NCI-H460 (cell line): Measurements from ENCODE around the gene SAMD7. TPM values are rescaled to one million over a fixed set of nuclear protein-coding genes. Genes with fewer than 3 reads are reported as not detected.

Source experiments
- DNase-seq: peaks from one replicate; pipeline ENCODE4 v3.0.0-alpha.2; 2016; ENCODE audit warnings: low read depth; ENCODE audit errors: extremely low read depth
- polyA plus RNA-seq: library from polyadenylated mRNA; depleted of rRNA; stranded (reverse); fragments of >200 nt; gene quantifications from 2 replicates; pipeline ENCODE4 v1.2.3, GENCODE V29; 2014; cell fraction: nucleus; rRNA removed
- total RNA-seq: library from RNA; depleted of rRNA; stranded (reverse); fragments of >200 nt; shearing (Covaris generic); gene quantifications from 2 replicates; pipeline ENCODE4 v1.2.3, GENCODE V29; 2014; rRNA removed

SAMD7 gene, protein sequence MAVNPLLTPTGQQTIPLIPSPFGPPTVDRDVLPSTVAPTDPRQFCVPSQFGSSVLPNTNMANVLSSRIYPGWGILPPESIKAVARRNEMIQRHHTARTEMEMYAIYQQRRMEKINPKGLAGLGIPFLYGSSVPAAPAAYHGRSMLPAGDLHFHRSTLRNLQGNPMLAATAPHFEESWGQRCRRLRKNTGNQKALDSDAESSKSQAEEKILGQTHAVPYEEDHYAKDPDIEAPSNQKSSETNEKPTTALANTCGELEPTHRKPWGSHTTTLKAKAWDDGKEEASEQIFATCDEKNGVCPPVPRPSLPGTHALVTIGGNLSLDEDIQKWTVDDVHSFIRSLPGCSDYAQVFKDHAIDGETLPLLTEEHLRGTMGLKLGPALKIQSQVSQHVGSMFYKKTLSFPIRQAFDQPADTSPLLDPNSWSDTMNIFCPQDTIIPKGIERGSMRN
- not detected in 2 replicates for total RNA-seq
- not detected in 2 replicates for polyA plus RNA-seq

DNA sequence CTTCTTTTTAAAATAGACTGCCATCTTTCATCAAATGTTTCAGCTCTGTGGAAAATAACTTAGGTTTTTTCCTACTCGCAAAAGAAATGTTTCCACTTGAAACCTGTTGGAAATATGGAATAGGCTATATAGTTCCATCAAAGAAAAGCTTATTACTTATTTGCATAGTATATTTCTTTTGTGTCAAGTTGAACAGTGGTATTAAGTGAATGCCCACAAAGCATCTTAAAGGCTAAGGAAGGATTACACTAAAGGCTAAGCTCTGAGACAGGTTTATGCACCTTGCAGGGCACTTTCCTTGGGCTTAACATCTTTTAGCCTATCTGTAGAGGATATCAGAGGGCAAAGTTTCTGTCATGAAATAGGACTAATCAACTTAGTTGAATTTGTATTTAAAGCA lies at the start of gene SAMD7:
Gene SAMD7, plus strand, starts transcription at position 301 of the 400 bp plus-strand sequence. CDS start 7,927 bp downstream, outside the sequence.
- no peak for DNase-seq

DNA sequence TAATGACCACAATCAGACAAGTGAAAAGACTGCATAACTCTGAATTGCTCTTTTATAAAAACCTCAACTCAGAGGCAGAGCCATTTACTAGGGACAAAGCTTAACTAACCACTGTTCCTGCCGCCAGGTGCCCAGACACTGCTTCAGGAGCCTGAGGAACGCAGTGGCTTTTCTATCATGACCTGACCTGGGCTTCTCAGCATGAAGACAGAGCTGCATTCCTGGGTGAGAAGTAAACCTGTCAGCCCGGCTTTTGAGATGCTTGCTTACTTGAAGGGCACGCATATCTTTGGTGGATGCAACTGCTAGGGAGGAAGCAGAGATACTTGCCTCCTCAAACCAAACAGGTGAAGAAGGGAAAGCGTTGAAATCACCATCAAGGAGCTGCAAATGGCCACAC lies 49.5 kb upstream of the SAMD7 start:
- DNase-seq, result no peak

DNA sequence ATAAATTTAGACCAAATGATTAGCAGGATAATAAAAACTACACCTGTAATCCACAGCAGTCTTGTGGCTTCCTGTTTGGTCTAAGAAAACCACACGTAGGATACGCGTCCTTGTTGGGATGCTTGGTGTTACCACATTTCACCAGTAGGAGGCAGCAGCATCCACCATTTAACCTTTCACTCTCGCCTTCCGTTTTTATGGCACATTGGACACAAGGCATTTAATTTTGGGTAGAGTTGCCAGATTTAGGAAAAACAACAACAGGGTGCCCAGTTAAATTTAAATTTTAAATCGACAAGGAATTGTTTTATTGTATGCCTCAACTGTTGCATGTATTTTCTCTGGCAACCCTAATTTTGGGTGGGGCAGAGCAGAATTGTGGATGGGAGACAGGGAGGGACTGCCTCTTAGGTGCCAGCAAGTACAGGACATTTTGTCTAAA lies 47.9 kb upstream of the SAMD7 start:
- peak; percentile 36 for DNase-seq

DNA sequence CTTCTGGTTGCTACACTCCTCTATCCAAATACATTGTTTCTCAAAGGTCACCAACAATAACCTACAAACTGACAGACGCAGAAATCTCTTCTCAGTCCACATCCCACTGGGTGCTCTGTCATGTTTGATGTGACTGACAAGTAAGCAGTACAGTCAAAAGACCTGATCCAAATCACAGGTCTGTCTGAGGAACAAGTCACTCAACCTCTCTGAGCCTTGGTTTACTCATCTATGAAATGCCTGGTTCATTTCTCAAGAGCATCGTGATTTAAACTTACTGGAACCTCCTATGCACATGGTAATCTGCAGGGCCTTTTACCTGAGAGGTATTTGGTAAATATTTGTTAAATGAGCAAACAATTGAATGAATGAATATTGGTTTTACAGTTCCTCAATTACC lies 47.1 kb upstream of the SAMD7 start:
- no peak for DNase-seq

DNA sequence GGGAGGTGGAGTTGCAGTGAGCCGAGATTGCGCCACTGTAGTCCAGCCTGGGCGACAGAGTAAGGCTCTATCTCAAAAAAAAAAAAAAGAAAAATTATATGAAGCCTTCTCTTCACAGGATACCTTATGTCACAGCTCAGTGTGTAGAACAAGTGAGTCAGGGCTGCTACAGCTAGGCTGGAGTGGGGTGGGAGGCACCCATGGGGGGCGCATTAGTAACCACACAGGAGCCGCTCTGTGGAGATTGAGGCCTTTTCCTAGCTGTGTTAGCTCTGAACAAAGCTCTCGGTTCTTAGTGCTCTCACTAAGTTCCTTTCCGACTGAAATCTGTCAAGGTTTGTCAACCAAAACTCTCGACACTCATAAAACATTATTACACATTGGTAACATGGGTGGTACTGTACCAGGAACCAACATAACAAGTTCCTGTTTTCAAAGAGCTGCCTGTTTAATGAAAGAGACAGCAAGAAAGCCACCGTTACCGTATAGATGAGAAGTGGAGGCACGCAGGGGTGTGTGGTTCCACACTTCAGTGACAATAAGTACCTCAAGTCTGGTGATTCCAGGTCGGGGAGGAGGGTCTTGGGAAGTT lies 46.1 kb upstream of the SAMD7 start:
- no peak for DNase-seq

DNA sequence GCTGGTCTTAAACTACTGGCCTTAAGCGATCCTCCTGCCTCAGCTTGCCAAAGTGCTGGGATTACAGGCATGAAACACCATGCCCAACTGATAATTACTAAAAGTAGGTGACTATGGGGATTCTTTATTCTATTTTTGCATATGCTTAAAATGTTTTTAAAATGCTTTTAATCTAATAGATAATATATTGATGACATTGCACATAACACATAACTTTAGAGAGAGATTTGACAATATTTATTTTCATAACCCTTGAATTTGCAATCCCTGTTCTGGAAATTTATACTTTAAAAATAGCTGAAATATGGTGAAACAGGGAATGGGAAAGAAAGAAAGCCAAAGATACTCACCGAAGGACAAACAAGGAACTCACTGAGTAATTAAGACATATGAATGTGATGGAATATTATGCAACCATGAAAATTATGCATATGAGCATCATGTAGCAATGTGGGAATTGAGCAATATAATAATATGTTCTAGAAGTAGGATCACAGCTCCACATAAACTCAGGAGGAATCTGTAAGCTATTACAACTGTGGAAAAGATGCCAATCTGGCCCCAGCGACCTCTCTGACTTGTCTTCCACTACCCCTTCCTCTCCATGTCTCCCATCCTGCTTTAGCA lies 43.7 kb upstream of the SAMD7 start:
- DNase-seq, result no peak

DNA sequence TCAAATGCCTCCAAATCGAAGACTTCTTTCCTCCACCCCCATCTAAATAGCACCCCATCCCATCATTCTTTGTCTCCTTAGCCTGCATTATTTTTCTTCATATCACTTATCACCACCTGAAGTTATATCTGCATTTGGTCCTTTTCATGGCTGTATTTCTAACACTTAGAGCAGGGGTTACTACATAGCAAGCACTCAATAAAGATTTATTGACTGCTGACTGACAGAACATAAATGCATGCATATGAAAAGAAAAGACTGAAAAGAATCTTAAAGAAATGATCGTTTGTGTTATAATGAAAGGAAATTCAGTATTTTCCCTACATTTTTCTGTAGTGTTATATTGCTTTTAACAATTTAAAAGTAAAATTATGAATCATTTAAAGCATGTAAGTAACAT lies 43.0 kb upstream of the SAMD7 start:
- no peak for DNase-seq

DNA sequence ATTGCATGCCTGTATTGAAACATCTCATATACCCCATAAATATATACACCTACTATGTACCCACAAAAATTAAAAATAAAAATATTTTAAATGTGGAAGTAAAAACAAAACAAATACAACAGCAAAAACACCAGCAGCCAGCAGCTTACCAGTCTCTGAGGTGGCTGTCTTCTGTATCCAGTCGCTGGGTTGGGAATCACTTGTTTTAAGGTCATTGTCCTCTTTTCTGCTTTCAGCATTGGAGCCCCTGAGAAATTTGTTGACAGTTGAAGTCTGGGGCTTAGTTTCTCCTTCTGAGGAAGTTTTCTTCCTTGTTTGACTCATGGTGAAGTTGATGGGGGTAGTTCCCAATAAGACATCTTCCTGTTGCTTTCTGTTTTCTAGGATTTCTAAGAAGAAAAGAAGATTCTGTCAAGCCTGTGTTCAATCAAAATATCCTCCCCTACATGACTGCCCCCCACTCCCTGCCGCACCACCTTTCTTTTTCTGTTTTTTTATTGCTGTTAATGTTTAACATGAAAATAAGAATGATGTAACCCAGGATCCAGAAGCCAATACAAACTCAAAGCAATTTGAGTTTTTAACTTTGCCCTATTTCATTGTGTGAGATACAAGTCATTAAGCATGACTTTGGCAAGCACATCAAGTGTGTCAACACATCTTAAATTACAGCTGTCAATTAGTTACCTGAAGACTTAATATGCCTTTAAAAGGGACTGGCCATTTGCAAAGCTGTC lies 41.7 kb upstream of the SAMD7 start, which contains the start of gene LRRC31:
Gene LRRC31, minus strand, starts transcription at position 452 of the 737 bp plus-strand sequence. Its CDS starts 128 bp downstream, at position 324.
- no peak for DNase-seq

DNA sequence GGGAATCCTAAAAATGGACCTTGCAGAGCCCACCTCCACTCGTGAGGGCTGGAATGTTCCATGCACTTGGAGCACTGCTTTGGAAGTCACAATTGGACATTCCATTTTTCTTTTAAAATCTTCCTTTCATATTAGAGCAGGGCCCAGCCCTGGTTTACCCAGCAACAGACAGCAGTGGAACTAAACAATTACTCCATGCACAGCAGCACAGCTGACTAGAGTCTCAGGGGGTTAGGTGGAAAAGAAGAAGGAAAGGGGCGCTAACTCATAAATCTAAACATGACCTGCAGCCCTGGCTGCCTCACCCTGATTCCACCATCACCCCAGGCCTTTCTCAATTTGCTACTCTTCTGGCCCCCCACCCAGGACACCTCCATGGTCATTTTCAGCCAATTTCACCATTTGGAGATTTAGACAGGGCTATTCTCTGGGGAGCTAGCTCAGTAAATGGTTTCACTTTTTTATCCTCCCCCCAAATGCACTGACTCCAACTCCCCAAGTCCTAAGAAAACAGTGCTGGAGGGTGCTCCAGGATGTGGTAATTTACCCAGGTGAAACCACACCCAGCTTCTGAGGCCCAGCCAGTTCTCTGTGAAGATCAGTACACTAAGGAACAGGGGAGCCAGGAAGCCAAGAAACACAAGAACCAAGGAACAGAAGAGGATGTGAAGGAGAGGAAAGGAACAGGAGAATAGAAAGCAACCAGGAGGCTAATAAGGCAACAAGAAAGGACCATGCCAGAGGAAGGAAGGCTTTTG lies 40.1 kb upstream of the SAMD7 start:
- DNase-seq, result no peak

DNA sequence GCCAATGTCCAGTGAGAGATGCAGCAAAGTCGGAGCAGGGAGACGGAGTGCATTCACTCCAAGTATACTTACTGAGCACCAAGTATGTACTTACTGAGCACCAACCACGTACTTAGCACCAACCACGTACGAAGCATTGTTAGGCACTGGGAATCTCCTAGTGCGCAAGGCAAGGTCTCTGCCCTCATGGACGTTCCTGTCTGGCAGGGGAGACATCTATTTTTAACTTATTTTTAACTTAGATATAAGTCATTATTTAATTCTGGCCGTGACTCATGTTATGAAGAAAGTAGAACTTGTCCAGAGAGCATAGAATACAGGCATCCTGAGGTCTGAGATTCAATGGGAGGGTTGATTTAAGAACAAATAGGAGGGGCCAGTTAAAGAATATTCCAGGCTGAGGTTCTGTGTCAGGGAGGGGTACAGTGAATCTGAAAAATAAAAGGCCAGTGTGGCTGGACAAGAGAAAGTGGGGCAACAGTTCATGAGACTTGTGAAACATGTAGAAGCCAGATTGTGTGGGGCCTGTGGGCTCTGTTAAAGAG lies 32.3 kb upstream of the SAMD7 start:
- DNase-seq, result no peak

DNA sequence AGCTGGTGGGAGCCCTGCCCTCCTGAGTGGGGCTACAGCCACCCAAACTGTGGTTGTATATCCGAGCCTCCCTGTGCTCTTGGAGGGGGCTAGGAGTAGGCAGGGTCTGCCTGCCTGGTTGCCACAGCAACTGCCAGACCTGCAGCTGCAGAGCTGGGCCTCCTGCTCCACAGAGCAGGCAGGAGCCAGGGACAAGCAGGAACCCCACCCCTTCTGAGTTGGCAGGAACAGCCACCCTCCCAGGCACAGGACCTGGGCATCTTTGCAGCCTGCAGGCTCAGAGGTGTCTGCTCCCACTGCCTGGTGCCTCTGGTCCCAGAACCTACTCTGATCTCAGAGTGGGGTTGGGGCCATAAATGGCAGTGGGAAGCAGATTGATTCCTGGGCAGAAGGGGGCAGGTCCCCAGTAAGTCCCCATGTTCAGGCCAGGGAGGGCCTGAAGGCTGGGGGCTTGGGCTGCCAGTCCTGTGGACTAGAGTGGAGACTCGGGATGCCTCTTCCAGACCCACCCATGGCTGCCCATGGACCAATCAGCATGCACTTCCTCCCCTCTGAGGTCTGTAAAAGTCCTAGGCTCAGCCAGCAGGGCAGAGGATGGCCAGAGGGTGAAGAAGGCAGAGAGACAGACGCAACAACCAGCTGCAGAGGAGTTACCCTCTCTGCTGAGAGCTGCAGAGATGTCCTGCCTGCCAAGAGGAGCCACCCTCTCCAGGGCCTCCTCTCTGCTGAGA lies 31.4 kb upstream of the SAMD7 start:
- DNase-seq, result no peak

DNA sequence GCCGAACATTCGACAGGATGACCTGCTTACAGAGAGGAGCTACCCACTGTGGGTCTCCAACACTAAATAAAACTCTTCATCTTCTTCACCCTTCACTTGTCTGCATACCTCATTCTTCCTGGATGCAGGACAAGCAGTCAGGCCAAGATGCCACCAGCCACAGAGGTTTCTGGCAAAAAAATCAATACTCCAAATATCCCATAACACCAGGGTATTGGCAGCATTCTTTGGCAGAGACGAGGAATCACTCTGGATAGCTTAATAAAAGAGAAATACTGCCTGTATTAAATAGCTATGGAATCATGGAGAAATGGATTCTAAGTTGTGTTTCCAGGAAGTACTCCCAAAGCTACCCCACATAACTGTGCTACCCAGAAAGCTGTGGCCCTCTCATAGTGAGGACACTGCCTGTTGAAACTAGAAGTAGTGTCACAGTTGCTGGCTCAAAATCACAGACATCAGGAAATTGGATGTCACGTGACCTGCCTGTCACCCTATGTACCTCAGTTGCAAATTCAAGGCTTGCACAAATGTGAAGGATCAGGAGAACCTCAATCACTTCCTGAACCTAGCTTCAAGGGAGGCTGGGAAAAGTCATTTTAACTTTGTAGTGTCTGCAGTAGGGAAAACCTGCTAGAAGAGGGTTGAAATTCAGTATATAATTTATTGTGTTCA lies 30.7 kb upstream of the SAMD7 start:
- DNase-seq, result no peak

DNA sequence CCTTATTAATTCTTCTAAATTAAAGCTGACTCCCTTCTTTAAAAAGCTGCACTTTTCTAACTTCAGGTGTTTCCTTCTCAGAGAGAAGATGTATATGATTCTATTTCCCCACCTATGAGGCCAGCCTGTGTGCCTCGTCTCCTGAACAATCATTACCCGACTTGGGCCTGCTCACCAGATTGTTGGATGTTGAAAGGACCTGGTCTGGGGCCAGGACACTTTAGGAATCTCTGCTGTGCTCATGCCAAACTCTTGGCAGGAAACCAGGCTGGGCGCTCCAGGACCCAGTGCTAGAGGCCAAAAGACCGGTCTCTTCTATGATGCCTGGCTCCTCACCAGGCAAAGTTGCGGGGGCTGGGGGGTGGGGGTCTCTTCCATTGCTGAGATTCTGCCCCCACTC lies 24.7 kb upstream of the SAMD7 start:
- DNase-seq, result no peak

DNA sequence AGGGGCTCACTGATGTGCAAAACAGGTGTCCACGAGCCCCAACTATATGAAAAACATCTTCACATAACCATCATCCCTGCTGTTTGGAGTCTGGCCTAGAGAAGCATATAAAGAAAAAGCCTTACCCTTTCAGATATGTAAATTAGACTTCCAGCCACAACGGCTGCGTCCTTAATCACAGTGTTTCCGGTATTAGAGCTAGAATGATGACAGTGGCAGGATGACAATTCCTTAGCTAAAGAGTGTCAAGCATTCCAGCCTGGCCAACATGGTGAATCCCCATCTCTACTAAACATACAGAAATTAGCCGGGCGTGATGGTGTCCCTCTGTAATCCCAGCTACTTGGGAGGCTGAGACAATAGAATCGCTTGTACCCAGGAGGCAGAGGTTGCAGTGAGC lies 19.5 kb upstream of the SAMD7 start:
- no peak for DNase-seq

DNA sequence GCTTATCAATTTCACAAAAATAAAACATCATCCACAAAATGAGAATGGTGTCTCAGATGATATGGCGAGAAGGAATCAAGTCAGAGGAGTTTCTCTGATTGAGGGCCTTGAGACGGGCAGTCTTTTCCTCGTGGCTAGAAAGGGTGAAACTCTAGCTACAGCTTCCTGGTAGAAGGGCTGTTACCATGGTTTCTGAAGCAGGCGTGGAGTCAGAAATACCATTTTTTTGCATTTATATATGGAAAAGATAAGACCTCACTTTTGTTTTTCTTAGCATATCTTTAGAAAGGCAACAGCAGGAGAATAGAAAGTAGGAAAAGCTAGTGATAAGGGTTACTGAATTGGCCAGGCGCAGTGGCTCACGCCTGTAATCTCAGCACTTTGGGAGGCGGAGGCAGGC lies 17.3 kb upstream of the SAMD7 start:
- DNase-seq, result no peak

DNA sequence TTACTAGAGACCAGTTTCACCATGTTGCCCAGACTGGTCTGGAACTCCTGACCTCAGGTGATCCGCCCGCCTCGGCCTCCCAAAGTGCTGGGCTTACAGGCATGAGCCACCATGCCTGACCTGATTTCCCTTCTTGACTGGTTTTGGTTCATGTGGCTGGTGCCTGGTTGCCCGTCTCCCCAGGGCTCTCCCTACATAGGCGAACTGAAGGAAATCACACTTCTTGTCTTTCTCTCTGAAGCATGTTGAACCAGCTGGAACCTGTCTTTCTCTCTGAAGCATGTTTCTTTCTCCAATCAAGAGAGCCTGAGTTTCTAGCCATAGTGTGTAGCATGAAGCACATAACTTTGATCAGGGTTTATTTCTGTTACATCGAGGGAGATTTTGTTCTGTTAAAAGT lies 16.3 kb upstream of the SAMD7 start:
- no peak for DNase-seq

DNA sequence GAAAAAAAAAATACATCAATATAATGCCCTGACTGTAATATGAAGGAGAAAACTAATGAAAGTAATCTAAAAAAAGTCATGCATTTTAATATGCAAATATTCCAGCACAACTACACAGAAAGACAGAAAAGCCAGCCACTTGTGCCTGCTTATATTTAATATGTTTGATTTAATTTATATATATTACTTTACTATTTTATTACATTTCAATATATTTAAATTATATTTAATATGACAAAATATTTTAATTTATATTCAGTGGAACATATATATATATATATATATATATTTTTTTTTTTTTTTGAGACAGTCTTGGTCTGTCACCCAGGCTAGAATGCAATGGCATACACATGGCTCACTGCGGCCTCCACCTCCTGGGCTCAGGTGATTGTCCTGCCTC lies 14.1 kb upstream of the SAMD7 start:
- no peak for DNase-seq

DNA sequence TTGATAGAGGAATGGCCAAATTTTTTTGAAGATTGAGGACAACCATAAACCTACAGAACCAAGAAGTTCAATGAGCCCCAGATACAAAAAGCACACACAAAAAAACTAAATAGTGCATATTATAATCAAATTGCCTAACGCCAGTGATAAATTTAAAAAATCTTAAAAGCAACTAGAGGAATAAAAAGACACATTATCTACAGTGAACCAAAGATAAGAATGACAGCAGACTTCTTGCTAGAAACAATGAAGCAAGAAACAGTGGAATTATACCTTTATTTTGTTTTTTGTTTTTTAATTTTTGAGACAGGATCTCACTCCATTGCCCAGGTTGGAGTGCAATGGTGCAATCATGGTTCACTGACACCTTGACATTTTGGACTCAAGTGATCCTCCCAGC lies 9.9 kb upstream of the SAMD7 start:
- no peak for DNase-seq

DNA sequence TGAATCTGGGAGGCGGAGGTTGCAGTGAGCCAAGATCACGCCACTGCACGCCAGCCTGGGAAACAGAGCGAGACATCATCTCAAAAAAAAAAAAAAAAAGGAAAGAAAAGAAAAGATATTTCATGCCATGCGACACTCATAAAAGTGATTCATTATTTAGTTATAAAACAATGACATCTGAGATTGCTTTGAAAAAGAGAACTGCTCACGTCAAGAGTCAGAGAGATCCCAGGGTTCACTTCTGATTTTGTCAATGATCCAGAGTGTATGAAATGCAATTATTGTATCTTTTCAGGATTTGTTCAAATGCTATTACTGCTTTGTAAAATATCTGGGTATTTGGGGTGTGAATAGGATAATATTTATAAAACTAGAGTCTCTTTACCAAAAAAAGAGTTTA lies 6.0 kb upstream of the SAMD7 start:
- DNase-seq, result no peak
